Measurements from ENCODE around the gene MPO. TPM values are rescaled to one million over a fixed set of nuclear protein-coding genes. Genes with fewer than 3 reads are reported as not detected.
A peak's percentile ranks its signal among the peaks of the same experiment; 100 is the strongest.

Gene MPO
- total RNA-seq, 1 donor from 2014 or later, result 0.23 TPM

DNA sequence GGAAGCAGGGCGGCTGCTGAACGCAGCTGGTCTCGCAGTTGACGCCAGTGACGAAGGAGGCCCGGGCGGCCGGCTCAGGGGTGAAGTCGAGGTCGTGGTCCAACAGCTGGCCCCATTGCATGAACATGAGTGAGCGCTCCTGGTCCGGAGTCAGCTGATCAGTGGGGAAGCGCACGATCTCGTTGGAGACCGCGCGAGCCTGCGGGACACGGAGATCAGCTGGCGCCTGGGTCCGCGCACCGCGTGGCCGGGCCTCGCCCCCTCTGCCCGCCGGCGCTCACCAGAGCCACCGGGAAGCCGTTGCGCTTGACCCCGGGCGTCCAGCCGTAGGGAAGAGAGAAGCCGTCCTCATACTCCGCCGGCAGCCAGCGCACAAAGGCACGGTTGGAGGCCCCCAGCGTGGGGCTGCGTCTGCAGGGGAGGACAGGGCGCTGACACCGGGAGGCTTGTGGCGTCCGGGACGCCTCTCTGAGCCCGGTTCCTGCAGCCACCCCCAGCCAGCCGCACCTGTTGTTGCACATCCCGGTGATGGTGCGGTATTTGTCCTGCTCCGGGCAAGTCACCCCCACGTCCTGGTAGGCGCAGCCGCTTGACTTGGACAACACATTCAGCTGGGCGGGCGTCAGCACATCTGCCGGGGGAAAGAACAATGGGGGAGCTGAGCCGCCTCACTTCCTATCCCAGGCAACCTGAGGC lies 1.6 kb downstream of the MPO start:
- no peak for DNase-seq (ENCODE audit: low spot score)

DNA sequence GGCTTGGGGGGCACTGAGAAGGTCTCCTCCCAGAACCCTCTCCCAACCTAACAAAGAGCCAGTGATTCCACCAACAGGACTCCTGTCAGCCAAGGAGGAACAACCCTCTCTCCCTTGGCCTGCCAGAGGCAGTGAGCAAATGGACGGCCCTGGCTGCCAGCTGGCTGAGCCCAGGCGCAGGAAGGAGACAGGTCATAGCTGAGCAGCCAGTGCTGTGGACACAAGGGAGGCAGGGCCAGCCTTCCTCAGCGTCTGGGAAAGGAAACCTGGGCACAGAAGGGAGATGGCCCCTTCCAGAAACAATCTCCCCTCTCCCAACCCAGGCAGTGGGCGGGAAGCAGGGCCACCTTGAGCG lies 2.1 kb downstream of the MPO start:
- DNase-seq (ENCODE audit: low spot score), result no peak

DNA sequence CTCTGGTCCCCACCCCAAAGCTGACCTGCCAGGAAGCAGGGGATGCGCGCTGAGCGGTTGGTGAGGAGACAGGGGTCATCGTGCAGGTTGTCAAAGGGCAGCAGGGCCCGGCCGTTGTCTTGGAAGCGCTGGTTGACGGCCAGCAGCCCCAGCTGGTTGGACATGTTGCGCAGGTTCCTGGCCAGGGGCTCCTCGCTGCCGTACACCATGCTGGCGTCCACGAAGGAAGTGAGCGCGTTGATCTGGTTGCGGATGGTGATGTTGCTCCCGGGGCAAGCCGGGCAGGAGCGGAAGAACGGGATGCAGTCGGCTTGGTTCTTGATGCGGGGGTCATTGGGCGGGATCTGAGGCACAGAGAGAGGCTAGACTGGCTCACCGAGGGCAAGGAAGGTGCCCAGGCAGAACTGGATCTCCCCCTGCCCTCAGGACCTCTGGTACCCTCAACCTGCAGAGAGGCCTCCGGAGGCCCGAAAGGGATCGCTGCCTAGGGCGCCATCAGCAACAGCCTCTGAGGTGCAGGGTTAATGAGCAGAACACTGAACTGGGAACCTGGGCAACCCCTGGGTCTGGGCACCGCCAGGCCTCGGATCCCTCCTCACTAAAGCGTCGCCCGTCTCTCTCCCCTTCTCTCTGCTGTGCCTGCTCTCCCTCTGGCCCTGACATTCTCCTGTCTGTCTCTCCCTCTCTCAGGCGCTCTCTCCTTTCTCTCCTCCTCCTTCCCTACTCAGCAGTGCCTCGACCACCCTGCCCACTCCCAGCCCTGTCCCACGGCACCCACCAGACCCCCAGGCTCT lies 2.7 kb downstream of the MPO start:
- no peak for DNase-seq (ENCODE audit: low spot score)

DNA sequence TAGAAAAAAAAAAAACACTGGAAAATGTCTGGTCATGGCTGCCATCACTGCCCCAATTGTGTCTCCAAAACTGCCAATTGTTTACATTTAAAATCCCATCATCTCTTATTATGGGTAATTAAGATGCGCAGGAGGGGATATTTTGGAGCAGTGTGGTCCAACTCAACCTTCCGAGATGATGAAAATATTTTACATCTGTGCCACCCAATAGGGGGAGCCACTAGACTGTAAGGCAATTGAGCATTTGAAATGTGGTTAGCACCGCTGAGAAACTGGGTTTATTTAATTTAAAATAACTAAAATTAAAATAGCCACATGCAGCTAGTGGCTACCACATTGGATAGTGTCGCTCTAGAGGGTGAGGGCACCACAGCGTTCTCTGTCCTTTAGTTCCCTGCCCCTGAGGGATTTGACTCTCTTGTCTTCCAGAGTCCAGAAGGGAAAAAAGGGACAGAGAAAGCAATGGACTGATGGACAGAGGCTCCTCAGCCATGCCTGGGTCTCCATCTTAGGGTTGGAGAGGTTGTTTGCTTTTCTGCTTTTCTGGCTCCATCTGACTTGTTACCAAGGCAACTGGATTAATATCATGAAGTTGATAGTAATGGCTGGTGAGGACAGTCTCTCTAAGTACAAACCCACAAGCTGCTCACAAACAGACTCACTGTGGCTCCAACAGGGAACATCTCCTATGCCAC lies 3.5 kb downstream of the MPO start:
- DNase-seq (ENCODE audit: low spot score), result no peak

DNA sequence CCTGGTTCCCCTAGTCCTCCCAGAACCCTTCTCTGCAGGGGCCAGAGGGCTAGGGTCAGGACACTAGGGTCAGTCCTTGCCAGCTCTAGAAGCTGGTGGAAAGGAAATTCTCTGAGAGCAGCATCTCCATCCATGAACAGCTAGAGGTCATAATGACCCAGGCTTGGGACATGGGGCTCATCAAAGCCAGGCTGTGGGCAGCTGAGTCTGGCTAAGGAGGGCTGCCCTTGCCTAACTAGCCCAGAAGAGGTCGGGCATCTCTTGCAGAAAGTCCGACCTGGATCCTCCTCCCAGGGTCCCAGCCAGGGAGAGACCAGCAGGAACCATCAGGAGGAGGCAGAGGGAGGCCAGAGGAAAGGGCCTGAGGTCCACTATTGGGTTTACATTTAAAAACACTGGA lies 4.3 kb downstream of the MPO start:
- no peak for DNase-seq (ENCODE audit: low spot score)

DNA sequence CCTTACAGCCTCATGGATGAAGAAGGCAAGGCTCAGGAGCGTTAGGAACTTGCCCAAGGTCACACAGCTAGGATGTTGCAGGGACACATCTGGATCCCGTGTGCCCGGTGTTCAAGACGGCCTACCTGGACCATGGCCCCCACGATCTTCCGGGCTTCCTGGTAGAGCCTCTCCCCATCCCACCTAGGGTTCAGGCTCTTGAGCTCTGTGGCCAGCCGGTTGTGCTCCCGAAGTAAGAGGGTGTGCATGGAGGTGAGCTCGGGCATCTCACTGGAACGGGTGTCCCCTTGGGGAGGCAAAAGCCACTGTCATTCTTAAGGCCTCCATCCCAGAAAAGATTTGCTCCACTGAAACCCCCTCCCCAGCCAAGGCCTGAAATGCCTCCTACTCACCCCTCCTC lies 5.3 kb downstream of the MPO start:
- DNase-seq (ENCODE audit: low spot score), result no peak

DNA sequence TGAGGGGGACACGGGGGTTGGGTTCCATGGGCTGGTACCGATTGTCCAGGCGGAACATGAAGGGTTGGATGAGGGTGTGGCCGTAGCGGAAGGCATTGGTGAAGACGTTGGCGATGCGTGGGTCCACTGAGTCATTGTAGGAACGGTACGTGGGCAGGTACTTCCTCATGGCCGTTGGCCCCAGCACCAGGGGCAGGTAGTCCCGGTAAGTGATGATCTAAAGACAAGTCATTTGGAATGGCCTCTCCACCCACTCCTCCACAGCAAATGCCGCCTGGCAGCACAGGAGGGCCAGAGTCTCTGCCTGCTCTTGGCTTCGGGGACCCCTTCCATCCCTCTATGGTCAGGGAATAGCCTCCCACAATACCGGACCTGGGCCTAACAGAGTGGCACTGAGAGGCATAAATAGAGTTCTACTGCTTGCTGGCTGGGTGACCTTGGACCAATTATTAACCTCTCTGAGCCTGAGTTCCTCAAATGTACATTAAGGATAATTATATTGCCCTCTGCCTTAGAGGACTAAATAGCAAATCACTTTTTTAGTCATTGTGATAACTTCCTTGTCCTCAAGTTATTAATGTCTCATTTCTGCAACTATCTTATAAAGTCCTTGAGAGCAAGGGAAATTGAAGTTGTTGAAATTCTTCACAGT lies 7.2 kb downstream of the MPO start:
- DNase-seq (ENCODE audit: low spot score), result no peak

DNA sequence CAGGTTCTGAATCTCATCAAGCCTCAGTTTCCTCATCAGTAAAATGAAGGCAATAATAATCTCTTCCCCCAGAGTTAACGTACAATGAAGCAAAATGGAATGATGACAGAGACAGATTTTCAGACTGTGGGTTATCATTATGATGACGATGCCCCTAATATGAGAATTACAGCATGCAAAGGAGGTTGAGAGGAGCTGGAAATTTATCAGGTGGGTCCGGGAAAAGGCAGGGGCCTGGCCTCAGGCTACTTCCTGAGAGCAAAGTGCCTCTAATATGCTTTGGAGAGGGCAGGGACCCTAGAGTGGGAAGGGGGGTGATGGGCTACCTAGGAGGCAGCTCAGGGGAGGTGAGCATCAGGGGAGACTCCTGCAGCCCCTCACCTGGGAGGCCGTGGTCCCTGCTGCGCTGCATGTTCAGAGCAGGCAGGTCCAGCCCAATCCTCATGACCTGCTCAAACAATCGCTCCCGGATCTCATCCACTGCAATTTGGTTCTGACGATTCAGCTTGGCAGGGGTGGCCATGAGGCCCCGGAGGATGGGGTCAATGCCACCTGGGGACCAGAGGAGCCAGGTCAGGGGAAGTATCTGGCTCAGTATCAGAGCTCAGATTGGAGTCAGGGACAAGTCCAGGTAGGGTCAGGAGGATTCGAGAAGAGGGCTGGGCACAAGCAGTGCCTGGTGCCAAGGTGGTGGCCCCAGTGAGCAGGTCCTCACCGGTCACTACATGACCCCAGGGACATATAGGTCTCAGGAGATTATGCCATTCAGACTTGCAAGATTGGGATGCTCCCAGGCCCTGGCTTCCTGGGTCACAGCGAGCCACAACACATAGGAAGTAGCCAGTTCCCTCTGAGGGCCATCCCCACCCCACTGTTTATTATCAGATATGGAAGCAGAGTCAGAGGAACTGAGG lies 8.1 kb downstream of the MPO start:
- DNase-seq (ENCODE audit: low spot score), result no peak

DNA sequence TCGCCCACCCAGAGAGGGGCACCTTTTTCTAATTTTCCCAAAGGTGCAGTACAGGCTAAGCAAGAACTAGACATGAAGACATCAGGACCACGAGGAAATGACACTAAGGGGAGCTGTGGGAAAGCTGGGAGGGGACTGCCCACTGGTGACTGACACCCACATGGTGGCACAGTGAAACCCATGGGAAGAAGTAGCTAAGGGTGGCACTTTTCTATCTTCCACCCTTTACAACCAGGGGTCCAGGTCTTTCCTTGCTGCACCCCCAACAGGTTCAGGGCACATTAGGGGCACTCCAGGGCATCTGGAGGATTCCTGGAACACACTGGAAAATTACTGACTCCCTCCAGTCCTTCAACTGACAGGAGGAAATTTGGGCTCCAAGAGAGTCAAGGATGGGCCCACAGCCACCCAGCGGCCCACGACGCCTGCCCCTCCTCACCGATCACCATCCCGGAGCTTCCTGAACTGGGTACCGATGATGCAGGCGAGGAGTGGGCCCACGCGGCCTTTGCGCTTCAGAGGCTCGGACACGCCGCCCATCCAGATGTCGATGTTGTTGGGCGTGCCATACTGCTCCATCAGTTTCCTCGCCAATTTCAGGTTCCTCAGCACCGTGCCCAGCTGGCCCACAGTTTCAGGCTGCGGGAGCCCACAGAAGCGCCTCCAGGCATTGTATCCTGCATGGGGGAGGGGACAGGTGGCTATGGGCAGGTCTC lies 9.4 kb downstream of the MPO start:
- no peak for DNase-seq (ENCODE audit: low spot score)

DNA sequence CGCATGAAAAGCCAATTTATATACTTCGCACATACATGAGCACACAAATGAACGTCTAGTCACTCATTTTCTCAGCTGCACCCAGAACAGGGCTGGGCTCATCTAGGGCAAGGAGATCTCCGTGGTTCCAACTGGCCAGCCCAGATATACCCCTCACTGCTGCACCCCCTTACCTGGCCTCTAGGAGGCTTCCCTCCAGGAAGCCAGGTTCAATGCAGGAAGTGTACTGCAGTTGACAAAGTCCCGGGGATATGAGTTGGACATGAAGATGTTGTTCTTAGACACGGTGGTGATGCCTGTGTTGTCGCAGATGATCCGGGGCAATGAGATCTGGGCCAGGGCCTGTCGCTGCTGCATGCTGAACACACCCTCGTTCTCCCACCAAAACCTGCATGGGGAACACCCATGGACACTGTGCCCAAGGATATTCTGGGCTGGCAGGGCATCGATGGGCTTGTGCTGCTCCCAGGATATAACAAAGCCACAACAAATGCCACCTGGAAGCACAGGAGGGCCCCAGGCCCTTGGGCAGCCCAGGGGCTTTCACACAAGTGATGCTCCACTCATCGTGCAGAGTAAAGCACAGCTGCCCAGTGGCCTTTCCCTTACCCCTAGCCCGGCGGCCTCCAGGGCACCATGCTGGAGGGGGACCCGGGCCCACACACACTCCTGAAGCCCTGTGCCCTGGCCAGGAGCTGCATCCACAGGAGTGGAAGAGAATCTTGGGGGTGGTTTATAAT lies 10.1 kb downstream of the MPO start:
- no peak for DNase-seq (ENCODE audit: low spot score)

DNA sequence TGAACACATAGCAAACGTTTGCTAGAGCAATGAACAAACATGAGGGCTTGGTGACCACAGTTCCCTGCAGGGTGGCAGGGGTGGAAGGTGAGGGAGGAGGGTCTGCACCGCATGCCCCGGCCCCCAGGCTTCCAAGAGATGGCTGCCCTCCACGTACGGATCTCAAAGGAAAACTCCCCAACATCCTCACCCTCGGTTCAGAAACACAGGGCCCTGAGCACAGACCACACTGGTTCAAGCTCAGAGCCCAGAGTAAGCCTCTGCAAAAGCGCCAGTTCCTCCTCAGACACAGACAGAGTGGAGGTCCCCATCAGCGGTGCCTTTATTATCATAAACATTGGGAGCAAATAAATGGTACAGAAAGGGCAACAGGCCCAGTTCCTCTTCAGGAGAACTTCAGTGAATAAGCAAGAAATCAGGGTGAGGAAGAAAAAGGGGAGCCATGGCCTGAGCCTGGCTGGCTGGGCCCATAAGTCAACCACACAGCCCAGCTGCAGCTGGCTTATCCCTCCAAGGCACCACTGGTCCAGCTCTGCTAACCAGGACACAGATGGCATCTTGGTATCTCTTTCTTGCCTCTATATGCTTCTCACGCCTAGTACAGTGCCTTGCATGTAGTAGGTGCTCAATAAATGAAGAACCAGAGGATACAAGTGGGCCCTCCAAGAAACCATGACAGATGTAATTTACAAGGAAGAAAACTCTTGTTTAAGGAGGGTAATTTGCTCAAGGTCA lies 11.0 kb downstream of the MPO start:
- DNase-seq (ENCODE audit: low spot score), result no peak

DNA sequence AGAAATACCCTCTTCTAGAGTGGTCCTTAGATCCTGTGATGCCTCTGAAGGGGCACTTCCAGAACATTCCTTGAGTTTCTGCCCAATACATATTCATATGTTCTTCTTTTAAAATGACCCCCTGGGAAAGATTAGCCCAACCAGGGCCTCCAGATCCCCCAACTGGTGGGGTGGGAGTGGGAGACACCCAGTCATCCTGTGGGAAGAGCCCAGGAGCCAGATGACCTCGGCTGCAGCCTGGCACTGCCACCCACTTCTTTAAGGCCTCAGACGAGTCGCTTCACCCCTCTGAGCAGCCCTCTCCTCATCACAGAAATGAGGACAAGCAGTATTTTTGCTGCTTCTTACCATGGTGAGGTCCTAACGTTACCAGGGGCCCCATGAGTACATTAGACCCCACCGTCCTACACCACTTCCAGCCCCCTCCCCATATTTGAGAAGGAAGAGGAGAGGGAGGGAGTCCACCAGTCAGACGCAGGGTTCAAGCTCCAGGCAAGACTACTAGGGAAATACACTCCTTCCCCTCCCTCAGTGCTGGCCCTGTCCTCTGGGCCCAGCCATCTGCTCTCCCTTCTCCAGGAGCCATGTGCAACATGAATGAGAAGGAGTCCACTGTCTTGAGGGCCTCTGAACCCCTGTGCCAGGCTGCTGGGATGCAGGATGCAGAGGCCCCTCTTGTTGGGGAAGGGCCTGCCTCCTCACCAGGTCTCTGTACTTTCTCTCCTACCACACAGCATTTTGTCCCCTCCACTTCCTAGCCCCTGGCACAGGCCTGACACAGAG lies 11.8 kb downstream of the MPO start:
- DNase-seq (ENCODE audit: low spot score), result no peak

DNA sequence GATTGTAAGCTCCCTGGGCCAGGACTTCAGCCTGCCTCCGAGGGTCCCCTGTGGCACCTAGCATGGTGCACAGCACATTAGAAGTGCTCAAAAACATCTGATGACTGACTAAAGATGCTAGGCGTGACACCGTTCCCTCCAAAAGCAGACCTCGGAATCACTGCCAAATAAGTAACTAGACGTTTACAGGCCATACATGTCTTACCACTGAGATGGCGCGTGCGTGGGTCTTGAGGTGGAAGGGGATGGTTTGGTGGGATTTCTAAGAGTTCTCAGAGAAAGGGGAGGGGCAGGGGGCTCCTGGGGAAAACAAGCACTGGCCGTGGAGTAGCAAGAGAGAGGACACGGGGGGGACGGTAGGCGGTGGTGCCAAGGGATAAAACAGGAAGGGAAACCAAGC lies 12.4 kb downstream of the MPO start:
- peak; percentile 19 for DNase-seq (ENCODE audit: low spot score)

DNA sequence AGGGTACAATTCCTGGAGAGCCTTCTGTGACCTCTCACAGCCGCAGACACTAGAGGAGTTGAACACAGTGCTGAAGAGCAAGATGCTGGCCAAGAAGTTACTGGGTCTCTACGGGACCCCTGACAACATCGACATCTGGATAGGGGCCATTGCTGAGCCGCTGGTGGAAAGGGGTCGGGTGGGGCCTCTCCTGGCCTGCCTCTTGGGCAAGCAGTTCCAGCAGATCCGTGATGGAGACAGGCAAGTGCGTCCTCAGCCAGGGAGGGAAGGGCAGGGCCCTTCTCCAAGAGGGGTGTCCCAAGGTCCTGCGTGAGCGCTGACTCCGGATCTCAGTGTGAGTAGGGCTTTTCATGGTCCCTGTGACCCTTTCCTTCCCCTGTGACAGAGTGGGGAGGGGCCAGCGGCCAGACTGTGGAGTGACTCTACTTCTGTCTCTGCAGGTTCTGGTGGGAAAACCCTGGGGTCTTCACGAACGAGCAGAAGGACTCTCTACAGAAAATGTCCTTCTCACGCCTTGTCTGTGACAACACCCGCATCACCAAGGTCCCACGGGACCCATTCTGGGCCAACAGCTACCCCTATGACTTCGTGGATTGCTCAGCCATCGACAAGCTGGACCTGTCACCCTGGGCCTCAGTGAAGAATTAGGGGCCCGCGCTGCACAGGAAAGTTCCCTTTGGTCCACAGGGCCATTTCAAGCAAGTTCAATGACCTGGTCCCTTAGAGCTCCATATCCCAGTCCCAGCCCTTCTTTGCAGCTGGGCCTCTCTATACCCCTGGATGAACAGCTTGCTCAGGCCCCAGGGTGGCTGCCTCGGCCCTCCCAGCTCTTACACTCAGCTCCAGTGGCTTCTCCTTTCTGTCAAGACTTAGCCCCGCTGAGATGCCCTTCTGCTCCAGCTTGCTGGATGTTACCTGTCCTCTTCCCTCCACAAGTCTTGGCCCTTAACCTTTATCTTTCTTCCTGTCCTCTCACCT lies 13.1 kb downstream of the MPO start:
- peak; percentile 29 for DNase-seq (ENCODE audit: low spot score)

DNA sequence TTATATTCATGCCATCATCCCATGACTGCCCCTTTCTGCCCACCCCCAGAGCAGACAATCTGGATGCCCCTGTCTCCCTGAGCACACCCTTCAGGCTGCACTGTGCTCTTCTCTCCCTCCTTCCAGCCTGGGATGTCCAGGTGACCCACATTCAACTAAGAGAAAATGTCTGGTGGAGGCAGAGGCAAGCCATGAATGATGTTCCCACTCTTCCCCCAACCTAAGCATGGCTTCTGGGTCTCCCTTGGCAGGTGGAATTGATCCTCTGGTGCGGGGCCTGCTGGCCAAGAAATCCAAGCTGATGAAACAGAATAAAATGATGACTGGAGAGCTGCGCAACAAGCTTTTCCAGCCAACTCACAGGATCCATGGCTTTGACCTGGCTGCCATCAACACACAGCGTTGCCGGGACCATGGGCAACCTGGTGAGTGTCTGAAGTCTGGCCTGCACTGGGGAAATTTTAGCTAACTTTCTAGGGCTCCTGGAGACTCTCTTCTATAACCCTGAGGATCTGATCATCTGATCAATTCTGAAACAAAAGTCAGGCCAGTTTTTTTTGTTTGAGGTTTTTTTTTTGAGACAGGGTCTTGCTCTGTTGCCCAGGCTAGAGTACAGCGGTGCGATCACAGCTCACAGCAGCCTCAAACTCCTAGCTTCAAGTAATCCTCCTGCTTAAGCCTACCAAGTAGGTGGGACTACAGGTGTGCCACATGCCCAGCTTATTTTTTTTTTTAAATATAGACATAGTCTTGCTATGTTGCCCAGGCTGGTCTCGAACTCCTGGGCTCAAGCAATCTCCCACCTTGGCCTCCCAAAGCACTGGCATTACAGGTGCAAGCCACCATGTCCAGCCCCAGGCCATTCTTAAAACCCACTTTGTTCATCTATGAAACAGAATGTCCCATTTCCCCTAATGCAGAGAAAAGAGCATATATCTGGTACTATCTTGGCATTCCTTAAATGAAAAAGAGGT lies 14.5 kb downstream of the MPO start:
- peak; percentile 28 for DNase-seq (ENCODE audit: low spot score)

DNA sequence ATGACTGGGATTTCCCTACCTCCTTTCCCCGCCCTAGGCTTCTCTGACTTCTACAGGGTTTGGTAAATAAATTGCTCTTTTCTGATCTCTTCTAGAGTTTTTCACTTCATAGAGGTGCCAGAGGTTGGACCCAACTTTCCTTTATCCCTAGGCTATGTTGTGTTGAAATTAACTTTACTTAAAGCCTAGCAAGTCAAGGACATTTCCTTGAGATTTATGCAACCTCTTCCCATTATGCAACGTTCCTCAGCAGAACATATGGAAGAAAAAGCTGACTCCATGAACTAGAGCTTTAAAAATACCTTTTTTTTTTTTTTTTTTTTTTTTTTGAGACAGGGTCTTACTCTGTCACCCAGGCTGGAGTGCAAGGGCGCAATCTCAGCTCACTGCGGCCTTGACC lies 15.5 kb downstream of the MPO start:
- DNase-seq (ENCODE audit: low spot score), result no peak

Measured in ureter (tissue), 1 donor.